Measurements from ENCODE around the gene AFAP1L1. TPM values are rescaled to one million over a fixed set of nuclear protein-coding genes. Genes with fewer than 3 reads are reported as not detected.

Gene AFAP1L1
- 10 to 100 TPM; 19.4 to 22.1 (median 21.0) TPM for polyA plus RNA-seq (ENCODE audit: insufficient read length in 3 of 3)
- long read RNA-seq, donor 1, result 0 reads
- long read RNA-seq, donor 2, full-length matches to known transcripts, result 4 of 4 reads
- long read RNA-seq, donor 2, partial matches to known transcripts, result 0 of 4 reads
- long read RNA-seq, donor 2, other reads (novel, unspliced or antisense), result 0 of 4 reads
- long read RNA-seq, donor 3, full-length matches to known transcripts, result 5 of 13 reads
- long read RNA-seq, donor 3, partial matches to known transcripts, result 8 of 13 reads
- long read RNA-seq, donor 3, other reads (novel, unspliced or antisense), result 0 of 13 reads
- long read RNA-seq, donor 4, full-length matches to known transcripts, result 1 of 1 reads
- long read RNA-seq, donor 4, partial matches to known transcripts, result 0 of 1 reads
- long read RNA-seq, donor 4, other reads (novel, unspliced or antisense), result 0 of 1 reads
- long read RNA-seq, donor 5, full-length matches to known transcripts, result 1 of 1 reads
- long read RNA-seq, donor 5, partial matches to known transcripts, result 0 of 1 reads
- long read RNA-seq, donor 5, other reads (novel, unspliced or antisense), result 0 of 1 reads
- long read RNA-seq, donor 6, full-length matches to known transcripts, result 2 of 2 reads
- long read RNA-seq, donor 6, partial matches to known transcripts, result 0 of 2 reads
- long read RNA-seq, donor 6, other reads (novel, unspliced or antisense), result 0 of 2 reads
- long read RNA-seq, donor 7, full-length matches to known transcripts, result 3 of 3 reads
- long read RNA-seq, donor 7, partial matches to known transcripts, result 0 of 3 reads
- long read RNA-seq, donor 7, other reads (novel, unspliced or antisense), result 0 of 3 reads
- long read RNA-seq, donor 8, result 0 reads
- long read RNA-seq, donor 9, full-length matches to known transcripts, result 2 of 2 reads
- long read RNA-seq, donor 9, partial matches to known transcripts, result 0 of 2 reads
- long read RNA-seq, donor 9, other reads (novel, unspliced or antisense), result 0 of 2 reads
- long read RNA-seq, donor 10, result 0 reads
- long read RNA-seq, donor 11, result 0 reads
- long read RNA-seq, donor 12, full-length matches to known transcripts, result 6 of 6 reads
- long read RNA-seq, donor 12, partial matches to known transcripts, result 0 of 6 reads
- long read RNA-seq, donor 12, other reads (novel, unspliced or antisense), result 0 of 6 reads
- long read RNA-seq, donor 13, result 0 reads
- long read RNA-seq, donor 14, full-length matches to known transcripts, result 5 of 5 reads
- long read RNA-seq, donor 14, partial matches to known transcripts, result 0 of 5 reads
- long read RNA-seq, donor 14, other reads (novel, unspliced or antisense), result 0 of 5 reads
- long read RNA-seq, donor 15, full-length matches to known transcripts, result 2 of 2 reads
- long read RNA-seq, donor 15, partial matches to known transcripts, result 0 of 2 reads
- long read RNA-seq, donor 15, other reads (novel, unspliced or antisense), result 0 of 2 reads
- long read RNA-seq, donor 16, full-length matches to known transcripts, result 5 of 5 reads
- long read RNA-seq, donor 16, partial matches to known transcripts, result 0 of 5 reads
- long read RNA-seq, donor 16, other reads (novel, unspliced or antisense), result 0 of 5 reads

DNA sequence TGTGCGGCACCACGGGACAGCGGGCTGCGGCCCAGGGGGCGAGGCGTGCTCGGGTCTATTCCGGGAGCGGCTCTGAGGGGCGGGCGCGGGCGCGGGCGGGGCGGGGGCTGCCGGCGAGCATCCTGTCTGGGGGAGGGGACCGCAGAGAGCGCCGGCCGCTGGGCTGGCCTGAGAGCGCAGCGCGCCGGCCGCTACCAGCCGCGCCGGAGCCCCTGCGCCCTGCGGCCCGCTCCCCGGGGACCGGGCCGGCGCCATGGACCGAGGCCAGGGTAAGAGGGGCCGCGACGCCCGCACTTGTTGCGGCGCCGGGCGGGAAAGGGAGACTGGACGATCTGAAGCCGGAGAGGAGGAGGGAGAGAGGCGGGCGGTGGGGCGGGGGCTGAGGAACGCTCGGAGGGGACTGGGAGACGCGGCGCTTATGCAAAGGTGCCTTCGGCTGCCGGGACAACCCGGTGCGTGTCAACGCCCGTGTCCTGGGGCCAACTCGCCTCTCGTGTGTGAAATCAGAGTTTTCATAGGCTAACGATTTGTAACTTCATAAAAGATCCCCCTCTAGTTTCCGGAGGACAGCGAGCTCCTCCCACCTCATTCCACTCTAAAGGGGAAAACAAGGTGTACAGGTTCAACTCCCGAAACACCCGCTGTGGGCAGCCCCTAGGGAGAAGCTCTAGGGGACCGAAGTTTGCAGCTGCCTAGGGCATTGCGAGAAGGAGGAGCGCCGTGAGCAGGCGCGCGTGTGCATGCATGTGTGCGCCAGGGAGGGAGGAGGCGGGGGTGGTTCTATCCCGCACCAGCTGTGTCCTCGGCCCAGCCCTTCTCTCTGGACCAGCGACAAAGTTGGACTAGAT lies at the start of gene AFAP1L1:
AFAP1L1 (plus strand) TSS at position 144 of the 848 bp plus-strand sequence; CDS start at position 254, 110 bp downstream.
- no peak for DNase-seq

DNA sequence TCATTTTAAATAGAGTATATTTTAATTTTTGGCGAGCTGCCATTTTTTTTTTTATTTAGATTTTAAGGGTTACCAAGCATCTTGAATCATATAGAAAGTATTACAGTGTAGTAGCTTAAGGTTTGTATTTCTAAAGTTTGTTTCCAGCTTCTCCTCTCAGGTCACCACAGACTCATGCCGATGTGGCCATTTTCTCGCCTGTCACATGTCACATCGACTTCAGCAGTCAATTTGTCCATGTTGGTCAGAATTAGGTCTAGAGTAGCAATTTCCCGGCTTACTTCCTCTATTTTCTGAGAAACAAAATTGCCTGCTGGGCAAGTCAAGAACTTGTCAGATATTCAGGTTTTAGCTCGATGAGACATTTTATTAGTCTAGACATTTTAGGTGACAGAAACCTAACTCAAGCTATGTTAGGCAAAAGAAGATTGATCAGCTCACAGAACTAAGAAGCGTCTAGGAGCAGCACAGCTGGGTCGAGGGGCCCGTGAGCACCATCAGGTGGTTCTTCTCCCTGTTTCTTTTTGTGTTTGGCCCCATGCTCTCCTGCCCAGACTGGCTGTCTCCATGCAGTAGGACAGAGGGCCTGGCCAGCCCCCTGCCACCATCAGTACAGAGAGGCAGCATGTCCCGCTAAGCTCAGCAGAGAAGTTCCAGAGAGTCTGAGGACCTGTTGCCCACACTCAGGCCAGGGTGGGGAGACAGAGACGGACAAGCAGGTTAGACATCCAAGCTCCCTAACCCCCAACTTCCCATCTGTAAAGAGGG lies 48.4 kb upstream of the AFAP1L1 start:
- no peak for DNase-seq

DNA sequence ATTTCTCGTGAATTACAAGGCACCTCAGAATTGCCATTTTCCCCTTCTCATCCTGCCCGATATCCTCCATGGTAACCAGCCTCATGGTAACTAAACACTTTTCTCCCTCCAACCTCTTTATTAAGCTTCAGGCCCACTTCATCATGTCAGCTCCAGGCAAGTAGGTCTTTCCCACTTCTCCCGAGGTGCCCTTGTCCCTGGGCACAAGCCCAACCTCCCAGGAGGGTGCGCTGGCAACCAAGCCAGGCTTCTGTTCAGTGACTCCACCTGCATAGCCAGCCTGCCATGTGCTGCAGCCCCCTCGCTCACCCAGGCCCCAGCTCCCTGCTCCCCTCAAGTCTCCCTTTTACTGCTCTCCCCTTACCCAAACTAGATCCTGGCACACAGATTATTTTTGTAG lies 47.4 kb upstream of the AFAP1L1 start:
- no peak for DNase-seq

DNA sequence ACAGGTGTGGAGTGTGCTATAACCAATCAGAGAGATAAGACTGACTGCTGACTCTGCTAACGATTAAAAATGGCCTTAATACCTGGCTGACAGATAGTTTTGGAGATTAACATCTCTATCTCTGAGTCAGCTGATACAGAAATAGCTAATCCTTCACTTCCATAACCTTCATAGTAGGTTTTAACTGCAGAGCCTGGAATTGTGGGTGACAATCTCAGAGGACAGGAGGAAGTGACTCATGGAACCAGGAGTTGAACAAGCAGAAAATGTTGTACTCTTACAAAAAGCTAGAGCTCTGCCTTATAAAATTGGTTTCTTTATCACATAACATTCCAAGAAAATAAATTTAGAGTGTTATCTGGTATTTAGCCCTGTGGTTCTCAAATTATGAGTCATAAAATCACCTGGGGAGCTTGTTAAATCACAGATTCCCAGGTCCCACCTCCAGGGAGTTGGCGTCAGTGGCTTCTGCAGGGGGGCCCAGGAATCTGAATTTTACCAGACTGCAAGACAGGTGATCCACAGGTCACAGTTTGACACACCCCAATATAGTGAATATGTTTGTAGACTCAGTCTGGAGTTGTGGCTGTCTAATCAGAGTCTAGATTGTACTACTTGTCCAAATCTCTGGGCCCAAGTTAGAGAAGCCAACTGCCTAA lies 44.4 kb upstream of the AFAP1L1 start:
- no peak for DNase-seq

DNA sequence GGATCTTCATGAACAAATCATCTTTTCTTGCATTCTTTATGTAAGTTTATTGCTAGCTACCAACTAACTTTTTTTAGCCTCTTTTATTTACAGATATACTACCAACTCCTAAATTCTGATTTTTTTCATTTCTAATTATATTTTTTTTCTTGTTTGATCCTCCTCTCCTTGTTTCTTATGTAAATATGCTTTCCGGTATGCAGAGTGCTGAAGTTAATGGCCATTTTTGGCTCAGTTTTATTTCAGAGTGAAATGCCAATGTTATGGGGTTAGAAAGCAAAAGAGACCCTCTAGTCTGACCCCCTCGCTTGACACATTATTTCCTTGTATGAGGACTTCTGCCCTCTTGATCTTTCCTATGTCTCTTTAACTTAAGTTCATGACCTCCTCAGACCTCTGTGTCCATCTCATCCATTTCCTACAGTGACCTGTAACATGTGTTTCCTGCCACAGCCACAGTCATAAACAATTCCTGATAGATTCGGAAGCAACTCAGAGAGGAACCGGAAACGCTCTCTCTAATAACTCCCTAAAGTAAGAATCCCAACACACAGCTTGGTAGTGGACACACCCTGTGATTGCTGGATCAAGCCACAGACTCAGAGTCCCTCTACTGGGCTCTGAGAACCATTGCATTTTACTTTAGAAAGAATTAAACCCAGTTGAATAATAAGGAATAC lies 42.9 kb upstream of the AFAP1L1 start:
- peak; percentile 36 for DNase-seq

DNA sequence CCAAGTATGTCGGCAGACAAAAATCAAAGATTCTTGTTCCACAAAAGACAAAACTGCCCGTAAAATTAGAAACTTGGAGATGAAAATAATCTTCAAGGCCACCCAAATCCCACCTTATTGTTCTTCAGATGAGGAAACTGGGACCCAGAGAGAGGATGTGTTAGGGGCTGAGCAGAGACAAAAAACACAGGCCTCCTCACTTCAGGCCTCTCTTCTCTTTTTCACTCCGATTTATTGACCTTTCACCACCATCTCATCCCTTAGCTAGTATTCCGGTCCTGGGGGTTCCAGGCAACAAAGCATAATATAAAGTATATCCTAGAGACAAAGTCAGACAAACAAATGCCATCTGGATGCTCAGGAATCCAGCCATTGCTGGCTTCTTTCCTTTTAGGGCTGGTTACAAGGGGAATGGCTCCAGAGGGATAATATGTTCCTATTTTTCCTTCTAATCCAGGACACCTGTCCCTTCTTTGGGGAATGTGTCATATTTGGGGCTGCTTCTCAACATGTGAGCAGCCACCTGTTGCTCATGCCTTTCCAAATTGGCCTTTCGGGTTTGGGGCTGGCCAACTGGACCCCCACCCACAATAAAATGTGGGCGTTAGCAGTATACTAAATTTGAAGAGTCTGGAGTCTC lies 42.2 kb upstream of the AFAP1L1 start:
- DNase-seq, result no peak

DNA sequence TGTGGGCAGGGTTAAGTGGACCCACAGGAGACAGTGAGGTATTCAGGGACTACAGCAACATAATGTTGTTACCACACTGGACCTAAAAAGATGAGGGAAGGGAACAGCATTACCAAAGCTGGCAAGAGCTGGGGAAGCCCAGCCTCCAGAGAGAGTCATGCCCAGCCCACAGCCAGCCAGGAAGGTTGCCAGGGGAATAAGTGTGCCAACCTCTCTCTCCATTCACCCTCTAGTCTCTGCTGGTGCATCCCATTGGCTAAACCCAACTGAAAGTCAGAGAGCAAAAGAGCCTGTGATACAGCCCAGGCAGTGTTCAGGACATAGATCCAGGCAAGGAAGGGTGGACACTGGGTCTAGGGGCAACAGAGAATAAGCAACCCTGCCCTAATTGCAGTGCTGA lies 35.8 kb upstream of the AFAP1L1 start:
- DNase-seq, result no peak

DNA sequence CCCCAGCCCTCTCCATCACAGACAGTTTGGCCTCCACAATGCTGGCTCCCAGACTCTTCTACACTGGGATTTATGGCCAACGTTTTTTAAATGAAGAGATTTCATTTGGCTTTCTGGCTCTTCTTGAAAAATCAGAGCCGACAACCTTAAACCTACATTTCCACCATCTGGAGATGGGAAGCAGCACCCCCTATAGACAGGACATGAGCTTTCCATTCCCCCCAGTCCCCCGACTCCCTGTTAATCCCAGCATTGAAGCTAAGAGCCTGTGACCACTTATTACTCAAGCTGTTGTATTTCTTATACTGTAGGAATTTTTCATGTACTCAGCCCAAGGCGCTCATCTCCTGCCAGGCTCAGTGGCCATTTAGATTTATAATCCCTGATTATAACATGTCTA lies 34.0 kb upstream of the AFAP1L1 start:
- DNase-seq, result no peak

DNA sequence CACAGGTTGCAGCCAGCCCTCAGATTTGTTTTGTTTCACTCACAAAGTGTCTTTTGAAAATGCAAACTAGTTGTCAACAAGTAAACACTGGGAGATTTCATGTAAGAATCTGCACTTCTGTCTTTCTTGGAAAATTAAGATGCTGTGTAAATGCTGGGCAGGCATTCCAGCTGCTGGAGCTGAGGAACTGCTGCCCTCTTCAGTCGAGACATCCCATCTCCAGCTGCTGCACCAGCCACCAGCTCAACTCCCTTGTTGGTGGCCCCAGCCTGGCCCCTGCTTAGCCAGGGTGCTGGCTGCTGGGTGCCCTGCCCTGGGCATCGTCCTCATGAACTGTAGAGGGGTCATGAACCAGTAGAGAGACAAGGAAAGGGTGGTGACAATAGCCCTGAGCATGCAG lies 33.1 kb upstream of the AFAP1L1 start:
- no peak for DNase-seq

DNA sequence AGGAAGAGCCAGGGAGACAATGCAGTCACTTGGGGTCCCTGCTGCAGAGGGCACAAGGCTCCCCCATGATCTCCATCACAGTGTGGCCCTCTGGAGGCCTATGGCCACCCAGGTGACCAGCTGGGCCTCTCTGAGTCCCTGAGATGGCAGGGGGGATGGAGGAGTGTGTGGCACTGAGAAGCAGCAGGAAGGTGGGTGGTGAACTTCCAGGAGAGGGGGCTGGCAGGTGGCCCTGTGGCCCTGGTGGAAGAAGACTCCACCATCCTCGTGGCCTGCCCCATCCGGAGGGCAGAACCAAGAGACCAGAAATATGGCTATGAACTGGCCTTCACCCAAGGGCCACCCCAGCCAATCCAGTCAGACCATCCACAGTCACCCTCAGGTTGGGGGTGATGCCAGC lies 31.7 kb upstream of the AFAP1L1 start:
- no peak for DNase-seq

DNA sequence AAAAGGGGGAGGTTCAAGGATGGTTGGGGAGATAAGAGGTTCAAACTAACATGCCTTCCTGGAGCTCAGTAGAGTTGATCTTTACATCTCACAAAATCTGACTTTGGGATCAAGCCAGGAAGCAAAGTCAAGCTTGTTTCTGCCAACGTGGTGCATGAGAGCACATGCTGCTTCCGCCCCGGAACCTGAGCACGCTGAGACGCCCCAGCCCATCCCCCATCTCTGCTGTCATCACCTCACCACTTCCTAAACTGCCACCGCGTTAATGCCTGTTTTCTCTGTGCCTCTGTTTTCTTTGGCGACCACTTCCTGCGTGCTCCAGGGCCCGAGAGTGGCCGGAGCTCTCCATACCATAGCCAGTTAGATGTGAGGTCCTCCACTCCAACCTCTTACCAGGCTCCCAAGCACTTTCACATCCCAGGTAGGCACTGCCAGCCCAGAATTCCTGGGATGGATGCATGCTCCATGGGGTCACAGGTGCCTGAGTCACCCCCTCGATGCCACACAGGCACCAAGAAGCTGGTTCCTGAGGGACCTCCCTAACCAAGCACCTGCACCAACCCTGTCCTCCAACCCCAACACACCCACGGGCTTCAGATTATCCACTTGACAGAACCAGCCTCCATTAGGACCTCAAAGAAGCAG lies 31.2 kb upstream of the AFAP1L1 start:
- DNase-seq, result no peak

DNA sequence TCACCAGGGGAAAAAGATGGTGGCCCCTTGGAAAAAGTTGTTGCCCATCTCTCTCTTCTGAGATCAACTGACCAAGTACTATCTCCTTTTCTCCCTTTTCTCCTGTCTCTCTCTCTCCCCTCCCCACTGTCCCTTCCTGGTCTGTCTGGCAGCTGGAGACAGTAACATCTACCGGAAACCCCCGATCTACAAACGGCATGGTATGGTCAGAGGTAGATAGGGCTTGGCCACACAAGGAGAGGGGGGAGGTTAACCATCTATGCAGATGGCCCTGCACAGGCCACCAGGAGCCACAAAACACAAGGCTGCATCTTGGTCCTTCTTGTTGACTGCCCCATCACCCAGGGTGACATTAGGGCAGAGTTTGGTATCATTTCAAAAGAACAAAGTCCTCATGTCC lies 29.3 kb upstream of the AFAP1L1 start:
- no peak for DNase-seq

DNA sequence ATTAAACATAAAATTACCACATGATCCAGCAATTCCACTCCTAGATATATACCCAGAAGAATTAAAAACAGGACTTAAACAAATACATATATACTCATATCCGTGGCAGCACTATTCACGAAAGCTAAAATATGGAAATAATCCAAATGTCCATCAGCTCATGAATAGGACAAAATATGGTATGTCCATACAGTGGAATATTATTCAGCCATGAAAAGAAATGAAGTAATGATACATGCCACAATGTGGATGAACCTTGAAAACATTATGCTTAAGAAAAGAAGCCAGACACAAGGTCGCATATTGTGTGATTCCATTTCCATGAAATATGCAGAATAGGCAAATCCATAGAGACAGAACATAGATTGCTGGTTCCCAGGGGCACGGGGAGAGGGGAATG lies 24.8 kb upstream of the AFAP1L1 start:
- no peak for DNase-seq

DNA sequence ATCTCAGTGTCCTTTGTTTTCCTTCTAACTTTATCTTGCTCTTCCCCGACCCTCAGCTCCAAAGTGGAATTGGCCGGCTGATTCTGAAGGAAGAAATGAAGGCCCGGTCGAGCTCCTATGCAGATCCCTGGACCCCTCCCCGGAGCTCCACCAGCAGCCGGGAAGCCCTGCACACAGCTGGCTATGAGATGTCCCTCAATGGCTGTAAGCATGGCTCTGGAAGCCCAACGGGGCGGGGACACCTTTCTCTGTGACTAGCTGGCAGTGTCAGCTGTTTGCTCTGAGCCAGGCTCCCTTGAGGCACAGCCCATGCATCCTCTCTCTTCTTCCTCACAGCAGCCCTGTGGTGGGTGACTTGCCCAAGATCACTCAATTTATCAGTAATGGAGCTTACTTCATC lies 23.9 kb upstream of the AFAP1L1 start:
- no peak for DNase-seq

DNA sequence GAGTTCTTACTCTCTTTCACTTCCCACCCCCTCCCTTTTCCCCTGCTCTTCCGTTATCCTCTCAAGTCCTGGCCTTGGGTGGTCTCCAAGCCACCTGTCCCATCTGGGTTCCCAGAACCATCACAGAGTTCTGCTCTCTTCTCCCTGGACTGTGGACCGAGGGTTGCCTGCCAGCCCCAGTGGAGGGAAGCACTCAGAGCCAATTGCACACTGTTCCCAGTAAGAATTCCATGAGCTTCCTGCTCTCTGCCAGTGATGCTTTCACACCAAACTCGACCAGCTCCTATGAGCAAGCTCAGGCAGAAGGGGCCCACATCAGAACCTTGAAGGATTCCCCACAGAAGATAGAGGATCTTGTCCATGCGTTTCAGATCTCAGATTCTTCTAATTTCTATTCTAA lies 20.1 kb upstream of the AFAP1L1 start:
- DNase-seq, result no peak

DNA sequence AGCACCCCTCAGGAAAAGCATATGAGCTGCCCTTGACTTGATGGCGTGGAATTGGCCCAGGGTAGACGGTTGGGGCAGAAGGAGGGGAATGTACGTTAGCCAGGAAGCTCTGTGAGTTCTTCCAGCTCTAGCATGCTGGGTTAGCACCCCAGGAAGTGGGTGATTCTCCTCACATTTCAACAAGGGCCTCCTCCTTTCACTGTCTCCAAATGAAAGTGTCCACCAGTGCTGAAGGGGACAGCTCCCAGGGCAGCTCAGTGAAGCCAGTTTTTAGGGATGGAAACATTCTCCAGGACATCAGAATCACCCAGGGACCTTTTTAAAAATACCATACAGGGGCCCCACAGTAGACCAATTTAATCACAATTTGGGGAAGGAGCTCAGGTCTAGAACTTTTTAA lies 17.2 kb upstream of the AFAP1L1 start:
- peak; percentile 62 for DNase-seq

DNA sequence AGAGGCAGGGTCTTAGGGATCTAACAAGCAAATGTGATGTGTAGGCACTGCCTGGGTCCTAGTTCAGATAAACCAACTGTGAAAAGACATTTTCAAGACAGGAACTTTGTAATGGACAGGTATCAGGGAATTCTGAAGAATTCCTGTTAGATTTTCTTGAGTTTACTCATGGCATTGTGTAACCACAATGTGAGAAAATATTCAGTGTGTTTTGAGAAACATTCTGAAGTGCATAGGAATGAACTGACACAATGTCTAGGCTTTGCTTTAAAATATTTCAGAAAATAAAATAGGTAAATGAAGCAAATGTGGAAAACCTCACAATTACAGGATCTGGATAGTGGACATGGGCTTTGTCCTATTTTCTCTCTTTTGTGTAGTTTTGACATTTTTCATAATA lies 15.2 kb upstream of the AFAP1L1 start:
- no peak for DNase-seq

DNA sequence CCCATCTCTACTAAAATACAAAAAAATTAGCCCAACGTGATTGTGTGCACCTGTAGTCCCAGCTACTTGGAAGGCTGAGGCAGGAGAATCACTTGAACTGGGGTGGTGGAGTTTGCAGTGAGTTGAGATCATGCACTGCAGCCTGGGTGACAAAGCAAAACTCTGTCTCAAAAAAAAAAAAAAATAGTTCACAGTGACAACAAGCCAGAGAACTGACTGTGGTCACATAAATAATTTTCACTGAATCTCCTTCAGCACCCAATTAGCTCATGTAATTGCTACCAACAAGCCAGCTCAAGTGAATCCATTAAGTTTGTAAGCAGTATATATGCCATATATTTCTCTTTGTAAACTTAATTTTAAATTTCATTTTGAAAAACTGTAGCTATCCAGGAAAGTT lies 14.5 kb upstream of the AFAP1L1 start:
- no peak for DNase-seq
